Progenitor cell of endocrine pancreas (in vitro differentiated cells): ENCODE measurements around the gene PLA2G4E. TPM values are rescaled to one million over a fixed set of nuclear protein-coding genes. Genes with fewer than 3 reads are reported as not detected.
A peak's percentile ranks its signal among the peaks of the same experiment; 100 is the strongest.

Source experiments
- DNase-seq: peaks from one replicate; pipeline ENCODE4 v3.0.0; 2021; ENCODE audit warnings: low spot score; ENCODE audit not compliant: unreplicated experiment
- H3K27ac Mint-ChIP-seq: 2 replicates; pipeline ENCODE4 v1.8.0; 2021; ENCODE audit warnings: mild to moderate bottlenecking, moderate library complexity, mixed read lengths
- H3K27me3 Mint-ChIP-seq: 2 replicates; pipeline ENCODE4 v1.8.0; 2021; ENCODE audit warnings: mixed read lengths
- H3K36me3 Mint-ChIP-seq: 2 replicates; pipeline ENCODE4 v1.8.0; 2022; ENCODE audit warnings: mixed read lengths; ENCODE audit not compliant: insufficient read depth
- H3K4me1 Mint-ChIP-seq: 2 replicates; pipeline ENCODE4 v1.8.0; 2021; ENCODE audit warnings: low read depth, mixed read lengths
- H3K4me3 Mint-ChIP-seq: 2 replicates; pipeline ENCODE4 v1.8.0; 2021; ENCODE audit warnings: low read depth, mild to moderate bottlenecking, moderate library complexity, mixed read lengths
- H3K9me3 Mint-ChIP-seq: 2 replicates; pipeline ENCODE4 v1.8.0; 2021; ENCODE audit warnings: low read depth, mixed read lengths
- total RNA-seq: library from RNA; stranded (reverse); gene quantifications from 2 replicates; pipeline ENCODE4 v1.2.1, GENCODE V29; 2021
- TF ChIP-seq, protein P1 (sequence below): fragments of 200-600 bp; sonication (generic); IDR thresholded peaks from one replicate; pipeline ENCODE4 v1.5.0; 2021; ENCODE audit warnings: antibody characterized with exemption, mild to moderate bottlenecking; ENCODE audit not compliant: unreplicated experiment

The PLA2G4E gene
- total RNA-seq, 1 donor from 2014 or later, result not detected

DNA sequence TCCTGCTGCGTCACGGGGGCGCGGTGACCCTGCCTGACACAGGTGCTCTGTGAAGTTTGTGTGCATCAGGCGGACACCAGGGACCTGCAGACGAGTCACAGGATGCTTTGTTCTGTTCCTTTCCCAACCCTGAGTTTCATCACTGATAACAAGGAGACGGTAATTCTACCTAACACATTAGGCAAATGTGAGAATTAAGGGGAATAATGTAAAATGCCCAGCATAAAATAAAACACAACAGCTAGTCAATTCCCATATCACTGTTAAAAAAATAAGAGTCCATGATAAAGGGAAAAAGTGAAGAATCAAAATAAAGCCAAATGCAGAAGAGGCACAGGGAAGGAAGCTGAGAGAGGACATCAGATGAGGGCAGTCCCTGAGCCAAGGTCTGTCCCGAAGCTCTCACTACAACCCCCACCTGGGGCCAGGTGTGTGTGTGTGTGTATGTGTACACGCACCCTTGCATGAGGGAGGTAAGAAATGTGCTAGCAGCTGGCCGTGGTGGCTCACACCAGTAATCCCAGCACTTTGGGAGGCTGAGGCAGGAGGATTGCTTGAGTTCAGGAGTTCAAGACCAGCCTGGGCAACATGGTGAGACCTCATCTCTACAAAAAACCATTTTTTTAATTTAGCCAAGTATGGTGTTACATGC, 46.0 kb upstream of the PLA2G4E start:
- H3K9me3 Mint-ChIP-seq, result peaks cover 4% of the 10 kb centered on the region
- H3K27me3 Mint-ChIP-seq, result peaks cover 13% of the 10 kb centered on the region
- no peak overlapping the region for H3K27ac Mint-ChIP-seq
- DNase-seq, result no peak
- TF ChIP-seq, protein P1, sequence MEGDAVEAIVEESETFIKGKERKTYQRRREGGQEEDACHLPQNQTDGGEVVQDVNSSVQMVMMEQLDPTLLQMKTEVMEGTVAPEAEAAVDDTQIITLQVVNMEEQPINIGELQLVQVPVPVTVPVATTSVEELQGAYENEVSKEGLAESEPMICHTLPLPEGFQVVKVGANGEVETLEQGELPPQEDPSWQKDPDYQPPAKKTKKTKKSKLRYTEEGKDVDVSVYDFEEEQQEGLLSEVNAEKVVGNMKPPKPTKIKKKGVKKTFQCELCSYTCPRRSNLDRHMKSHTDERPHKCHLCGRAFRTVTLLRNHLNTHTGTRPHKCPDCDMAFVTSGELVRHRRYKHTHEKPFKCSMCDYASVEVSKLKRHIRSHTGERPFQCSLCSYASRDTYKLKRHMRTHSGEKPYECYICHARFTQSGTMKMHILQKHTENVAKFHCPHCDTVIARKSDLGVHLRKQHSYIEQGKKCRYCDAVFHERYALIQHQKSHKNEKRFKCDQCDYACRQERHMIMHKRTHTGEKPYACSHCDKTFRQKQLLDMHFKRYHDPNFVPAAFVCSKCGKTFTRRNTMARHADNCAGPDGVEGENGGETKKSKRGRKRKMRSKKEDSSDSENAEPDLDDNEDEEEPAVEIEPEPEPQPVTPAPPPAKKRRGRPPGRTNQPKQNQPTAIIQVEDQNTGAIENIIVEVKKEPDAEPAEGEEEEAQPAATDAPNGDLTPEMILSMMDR, result no peak
- no peak overlapping the region for H3K4me3 Mint-ChIP-seq
- H3K36me3 Mint-ChIP-seq, result no peaks in the 10 kb centered on the region
- peaks cover 11% of the 10 kb centered on the region for H3K4me1 Mint-ChIP-seq

DNA sequence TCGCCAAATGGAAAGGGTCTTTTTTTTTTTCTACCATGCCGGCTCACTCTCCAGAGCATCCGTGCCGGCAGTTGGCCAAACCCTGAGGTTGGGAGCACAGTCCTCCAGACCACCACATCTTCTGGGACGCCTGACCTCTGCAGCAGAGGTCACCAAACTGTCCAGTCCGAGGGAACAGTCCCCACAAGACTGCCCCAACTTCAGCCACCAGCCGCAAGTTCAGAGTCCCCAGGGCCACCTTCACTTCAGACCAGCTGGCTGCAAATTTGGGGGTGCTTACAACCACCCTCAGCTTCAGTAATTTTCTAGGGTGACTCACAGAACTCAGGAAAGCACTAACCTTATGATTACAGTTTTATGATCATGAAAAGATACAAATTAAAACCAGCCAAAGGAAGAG, 44.6 kb upstream of the PLA2G4E start:
- H3K9me3 Mint-ChIP-seq, result peaks cover 4% of the 10 kb centered on the region
- no peak overlapping the region for H3K4me3 Mint-ChIP-seq
- TF ChIP-seq, protein P1, result no peak
- H3K27ac Mint-ChIP-seq, result no peak overlapping the region
- no peak for DNase-seq
- H3K27me3 Mint-ChIP-seq, result peaks cover 13% of the 10 kb centered on the region
- H3K4me1 Mint-ChIP-seq, result peaks cover 11% of the 10 kb centered on the region
- H3K36me3 Mint-ChIP-seq, result no peaks in the 10 kb centered on the region

DNA sequence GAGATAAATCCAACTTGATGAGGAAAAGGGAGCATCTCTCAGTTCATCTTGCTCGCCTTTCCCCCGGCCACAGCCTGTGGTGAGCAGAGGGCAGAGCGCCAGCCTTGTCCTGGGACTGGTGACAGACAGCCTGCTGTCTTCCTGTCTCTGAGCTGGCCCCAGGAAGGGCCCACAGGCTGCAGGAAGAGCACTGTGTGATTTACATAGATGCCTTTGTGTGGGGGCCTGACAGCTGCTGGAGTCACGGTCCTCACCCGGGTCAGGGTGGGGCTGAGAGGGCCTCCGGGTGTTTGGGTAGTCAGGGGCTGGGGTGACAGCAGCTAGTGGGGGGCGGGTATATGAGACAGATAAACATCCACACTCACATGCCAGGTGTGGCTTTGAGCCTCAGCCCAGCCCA, 44.2 kb upstream of the PLA2G4E start:
- no peak for DNase-seq
- Mint-ChIP-seq H3K27ac (no peak overlapping the region), H3K4me3 (no peak overlapping the region), H3K27me3 (peaks cover 13% of the 10 kb centered on the region), H3K36me3 (no peaks in the 10 kb centered on the region), H3K4me1 (peaks cover 11% of the 10 kb centered on the region), H3K9me3 (peaks cover 4% of the 10 kb centered on the region)
- TF ChIP-seq, protein P1, result no peak

DNA sequence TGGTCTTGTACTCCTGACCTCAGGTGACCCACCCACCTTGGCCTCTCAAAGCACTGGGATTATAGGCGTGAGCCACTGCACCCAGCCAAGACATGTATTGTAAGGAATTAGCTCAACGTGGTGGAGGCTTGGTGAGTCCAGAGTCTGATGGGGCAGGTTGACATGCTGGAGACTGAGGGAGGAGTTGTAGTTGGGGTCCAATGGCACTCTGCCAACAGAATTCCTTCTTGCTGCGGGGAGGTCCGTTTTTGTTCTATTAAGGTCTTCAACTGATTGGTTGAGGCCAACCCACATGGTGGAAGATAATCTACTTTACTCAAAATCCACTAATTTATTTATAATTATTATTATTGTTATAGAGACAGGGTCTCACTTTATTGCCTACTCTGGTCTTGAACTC, 43.4 kb upstream of the PLA2G4E start:
- H3K36me3 Mint-ChIP-seq, result no peaks in the 10 kb centered on the region
- no peak overlapping the region for H3K27ac Mint-ChIP-seq
- H3K4me1 Mint-ChIP-seq, result peaks cover 11% of the 10 kb centered on the region
- no peak overlapping the region for H3K4me3 Mint-ChIP-seq
- H3K9me3 Mint-ChIP-seq, result peaks cover 4% of the 10 kb centered on the region
- peaks cover 13% of the 10 kb centered on the region for H3K27me3 Mint-ChIP-seq
- no peak for DNase-seq
- TF ChIP-seq, protein P1, result no peak

DNA sequence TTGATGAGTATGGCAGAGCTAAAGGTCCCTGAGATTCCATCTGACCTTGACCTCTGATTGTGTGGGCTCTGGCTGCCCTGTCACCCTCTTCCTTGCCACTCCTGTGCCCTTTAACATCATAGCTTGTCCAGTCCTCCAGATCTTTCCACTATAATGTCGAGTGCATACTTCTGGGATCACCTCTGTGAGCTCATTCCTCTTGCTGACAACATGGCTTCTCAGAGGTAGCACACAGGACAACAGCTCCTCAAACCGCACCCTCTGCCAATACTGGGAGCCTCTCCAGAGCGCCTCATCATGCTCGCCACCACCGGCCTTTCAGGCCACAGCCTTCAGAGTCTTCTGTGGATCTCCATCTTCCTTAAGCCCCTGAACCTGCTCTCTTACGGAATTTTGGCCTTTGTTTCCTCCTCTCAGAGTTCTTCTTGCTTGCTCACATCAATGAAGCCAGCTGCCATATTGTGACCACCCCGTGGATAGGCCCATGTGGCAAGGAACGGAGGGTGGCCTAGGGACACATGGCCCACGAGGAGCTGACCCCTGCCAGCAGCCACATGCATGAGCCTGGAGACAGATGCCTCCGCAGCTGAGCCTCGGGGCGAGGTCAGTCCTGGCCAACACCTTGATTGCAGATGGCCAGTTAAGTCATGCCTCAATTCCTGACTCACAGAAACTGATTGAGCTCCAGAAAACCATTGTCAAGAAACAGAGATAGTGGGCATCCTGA, 42.4 kb upstream of the PLA2G4E start:
- peaks cover 11% of the 10 kb centered on the region for H3K4me1 Mint-ChIP-seq
- H3K27me3 Mint-ChIP-seq, result peaks cover 13% of the 10 kb centered on the region
- no peaks in the 10 kb centered on the region for H3K36me3 Mint-ChIP-seq
- DNase-seq, result no peak
- TF ChIP-seq, protein P1, result no peak
- peaks cover 4% of the 10 kb centered on the region for H3K9me3 Mint-ChIP-seq
- peak overlapping the region; percentile 2 for H3K27ac Mint-ChIP-seq
- H3K4me3 Mint-ChIP-seq, result no peak overlapping the region
